NCI-H446 treated with DMSO at 0.1 percent for 48 hours (cell line): ENCODE data around the gene ASTN2.
A peak's percentile ranks its signal among the peaks of the same experiment; 100 is the strongest.

Source experiments
- DNase-seq: peaks from one replicate; lab custom pipeline; 2025; lab: John Stamatoyannopoulos, UW

ASTN2 gene

GRCh38 chr9:116964258-116964657 lies 450.6 kb downstream of the ASTN2 start:
- DNase-seq = no peak

GRCh38 chr9:116959809-116960208 lies 455.0 kb downstream of the ASTN2 start:
- DNase-seq = no peak

- DNase-seq = no peak
These were observed 456.0 kb downstream of the ASTN2 start for GRCh38 chr9:116958881-116959280.

GRCh38 chr9:116954731-116955130 lies 460.1 kb downstream of the ASTN2 start:
- DNase-seq = peak; percentile 86

GRCh38 chr9:116953271-116953670 lies 461.6 kb downstream of the ASTN2 start:
- no peak for DNase-seq

GRCh38 chr9:116952436-116952810 lies 462.4 kb downstream of the ASTN2 start:
- no peak for DNase-seq

GRCh38 chr9:116951588-116952435 lies 463.0 kb downstream of the ASTN2 start:
- DNase-seq = no peak

GRCh38 chr9:116945817-116946216 lies 469.0 kb downstream of the ASTN2 start:
- no peak for DNase-seq

- DNase-seq = no peak
These were observed 469.9 kb downstream of the ASTN2 start for GRCh38 chr9:116944714-116945534.

GRCh38 chr9:116943970-116944369 lies 470.9 kb downstream of the ASTN2 start:
- DNase-seq = no peak

- DNase-seq = no peak
These were observed 472.2 kb downstream of the ASTN2 start for GRCh38 chr9:116942593-116943061.

- DNase-seq = no peak
These were observed 473.6 kb downstream of the ASTN2 start for GRCh38 chr9:116941266-116941665.

GRCh38 chr9:116940614-116941215 lies 474.1 kb downstream of the ASTN2 start:
- DNase-seq = no peak

GRCh38 chr9:116939614-116940013 lies 475.2 kb downstream of the ASTN2 start:
- no peak for DNase-seq

- no peak for DNase-seq
These were observed 475.7 kb downstream of the ASTN2 start for GRCh38 chr9:116939161-116939560.

GRCh38 chr9:116937361-116937760 lies 477.5 kb downstream of the ASTN2 start:
- DNase-seq = no peak

GRCh38 chr9:116935149-116935897 lies 479.5 kb downstream of the ASTN2 start:
- DNase-seq = no peak

GRCh38 chr9:116934131-116934530 lies 480.7 kb downstream of the ASTN2 start:
- no peak for DNase-seq

- DNase-seq = no peak
These were observed 481.6 kb downstream of the ASTN2 start for GRCh38 chr9:116933251-116933650.

GRCh38 chr9:116929621-116930020 lies 485.2 kb downstream of the ASTN2 start:
- no peak for DNase-seq

GRCh38 chr9:116928884-116929283 lies 486.0 kb downstream of the ASTN2 start:
- DNase-seq = no peak

GRCh38 chr9:116928289-116928688 lies 486.6 kb downstream of the ASTN2 start:
- DNase-seq = no peak
